Measurements from ENCODE around the gene USP47.

The USP47 gene

DNA sequence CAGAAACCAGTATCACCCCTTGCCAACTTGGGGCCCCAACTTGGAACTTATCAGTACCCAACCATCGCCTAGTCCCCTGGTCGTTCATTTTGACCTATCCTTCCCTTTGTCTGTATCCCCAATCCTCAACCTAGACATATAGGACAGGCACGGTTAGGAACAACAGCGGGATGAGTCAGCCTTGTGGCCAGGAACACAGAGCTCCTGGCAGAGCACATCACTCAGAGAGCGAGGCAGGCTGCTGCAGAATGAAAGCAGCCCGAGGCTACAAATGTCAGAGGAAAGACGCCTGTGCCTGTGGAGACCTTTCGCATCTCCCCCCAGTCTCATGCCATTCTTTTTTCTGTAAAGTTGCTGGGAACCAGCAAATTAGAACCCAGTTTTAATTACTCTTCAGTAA lies 152.1 kb downstream of the USP47 start:
- ChIA-PET POLR2A (no interaction called here), CTCF (no interaction called here)
- TF ChIP-seq ELF4 (IDR thresholded peaks at IDR 0.05) (no peak), SUZ12 (IDR thresholded peaks at IDR 0.05) (no peak), FOXK2 (IDR thresholded peaks at IDR 0.05) (no peak), TARDBP (IDR thresholded peaks at IDR 0.05) (no peak), ARNT (IDR thresholded peaks at IDR 0.05) (no peak), NFRKB (IDR thresholded peaks at IDR 0.05) (no peak), BHLHE40 (IDR thresholded peaks at IDR 0.05; ENCODE audit: borderline replicate concordance) (no peak), SP1 (IDR thresholded peaks at IDR 0.05) (no peak), LEF1 (IDR thresholded peaks at IDR 0.05; ENCODE audit: borderline replicate concordance) (no peak), HDGF (IDR thresholded peaks at IDR 0.05; ENCODE audit: borderline replicate concordance) (no peak), ZNF384 (IDR thresholded peaks at IDR 0.05) (no peak), FOXA1 (IDR thresholded peaks at IDR 0.05) (no peak)
- no peak for DNase-seq (ENCODE audit: extremely low spot score)

DNA sequence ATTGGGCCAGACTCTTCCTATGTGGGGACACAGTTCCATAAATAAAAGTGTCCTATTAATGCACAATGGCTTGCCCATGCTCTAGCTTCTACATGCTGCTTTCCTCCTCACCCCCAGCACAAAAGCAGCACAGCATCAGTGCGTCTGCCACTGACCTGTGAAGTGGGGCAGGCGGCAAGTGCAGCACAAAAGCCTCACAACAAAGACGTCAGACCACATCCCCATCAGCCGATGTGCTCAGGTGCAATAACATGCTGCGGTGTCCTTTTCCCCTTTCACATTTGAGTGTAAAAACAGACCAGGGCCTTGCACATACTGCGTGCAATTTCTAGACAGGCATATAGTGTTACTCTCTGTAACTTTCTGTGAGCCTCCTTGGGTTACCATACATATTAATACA lies 153.8 kb downstream of the USP47 start:
- TF ChIP-seq FOXA1 (IDR thresholded peaks at IDR 0.05): no peak
- no peak for TF ChIP-seq BHLHE40 (IDR thresholded peaks at IDR 0.05; ENCODE audit: borderline replicate concordance)
- TF ChIP-seq LEF1 (IDR thresholded peaks at IDR 0.05; ENCODE audit: borderline replicate concordance): no peak
- no peak for TF ChIP-seq ZNF384 (IDR thresholded peaks at IDR 0.05)
- TF ChIP-seq ELF4 (IDR thresholded peaks at IDR 0.05): no peak
- no peak for TF ChIP-seq SUZ12 (IDR thresholded peaks at IDR 0.05)
- TF ChIP-seq ARNT (IDR thresholded peaks at IDR 0.05): no peak
- TF ChIP-seq TARDBP (IDR thresholded peaks at IDR 0.05): no peak
- ChIA-PET CTCF (interaction anchor here (1.0 kb wide), 1 partner anchor 9 kb away, joined by 3 read pairs; no protein-coding TSS in a partner anchor), POLR2A (no interaction called here)
- DNase-seq (ENCODE audit: extremely low spot score): no peak

GRCh38 chr11:11996321-11997048 lies 154.7 kb downstream of the USP47 start:
- POLR2A ChIA-PET: no interaction called here
- CTCF ChIA-PET: interaction anchor here (1.0 kb wide), 1 partner anchor 8 kb away, joined by 3 read pairs; no protein-coding TSS in a partner anchor
- no peak for TF ChIP-seq CTBP1 (IDR thresholded peaks at IDR 0.05; ENCODE audit: borderline replicate concordance)
- TF ChIP-seq ZNF384 (IDR thresholded peaks at IDR 0.05): no peak
- TF ChIP-seq L3MBTL2 (conservative IDR thresholded peaks at IDR 0.05): no peak
- DNase-seq (ENCODE audit: extremely low spot score): no peak

GRCh38 chr11:11997049-11997322 lies 155.2 kb downstream of the USP47 start:
- ChIA-PET POLR2A (no interaction called here), CTCF (no interaction called here)
- TF ChIP-seq HDGF (IDR thresholded peaks at IDR 0.05; ENCODE audit: borderline replicate concordance): no peak
- no peak for TF ChIP-seq ZNF384 (IDR thresholded peaks at IDR 0.05)
- no peak for DNase-seq (ENCODE audit: extremely low spot score)

DNA sequence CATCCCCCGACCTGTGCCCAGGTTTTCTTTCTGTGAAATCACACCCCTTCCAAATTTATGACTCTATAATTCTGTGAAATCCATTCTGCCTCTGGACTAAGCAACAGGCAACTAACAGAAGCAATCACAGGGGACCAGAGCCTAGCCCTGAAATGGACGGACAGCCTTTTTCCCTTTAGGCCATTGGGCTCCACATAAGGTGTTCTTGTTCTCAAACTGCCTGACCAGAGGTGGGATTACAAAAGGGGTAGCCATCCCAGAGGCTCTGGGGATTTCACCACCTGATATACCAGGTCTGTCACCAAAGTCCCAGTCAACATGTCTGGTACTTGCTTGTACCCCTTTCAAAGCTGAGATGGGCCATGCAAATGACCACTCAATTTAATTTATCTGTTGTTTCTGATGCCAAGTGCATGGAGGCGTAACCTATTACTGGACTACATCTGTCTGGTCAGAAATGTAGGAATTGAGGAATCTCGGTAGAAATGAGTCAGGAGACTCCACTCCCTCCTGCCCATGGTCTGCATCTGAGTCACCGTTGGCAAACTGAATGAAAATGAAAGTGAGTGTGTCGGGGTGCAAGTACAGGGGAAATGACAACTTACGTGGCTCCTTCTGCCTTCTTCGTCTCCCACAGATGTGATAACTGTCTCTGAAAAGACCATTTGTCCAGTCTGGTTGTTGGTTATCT lies 156.5 kb downstream of the USP47 start:
- DNase-seq (ENCODE audit: extremely low spot score): no peak
- POLR2A ChIA-PET: no interaction called here
- no peak for TF ChIP-seq FOXM1 (IDR thresholded peaks at IDR 0.05; ENCODE audit: borderline replicate concordance)
- no peak for TF ChIP-seq BHLHE40 (IDR thresholded peaks at IDR 0.05; ENCODE audit: borderline replicate concordance)
- no peak for TF ChIP-seq ELF4 (IDR thresholded peaks at IDR 0.05)
- TF ChIP-seq HDGF (IDR thresholded peaks at IDR 0.05; ENCODE audit: borderline replicate concordance): no peak
- TF ChIP-seq FOXK2 (IDR thresholded peaks at IDR 0.05): no peak
- TF ChIP-seq L3MBTL2 (conservative IDR thresholded peaks at IDR 0.05): no peak
- TF ChIP-seq CTBP1 (IDR thresholded peaks at IDR 0.05; ENCODE audit: borderline replicate concordance): no peak
- no peak for TF ChIP-seq NFRKB (IDR thresholded peaks at IDR 0.05)
- no peak for TF ChIP-seq FOXA1 (IDR thresholded peaks at IDR 0.05)
- TF ChIP-seq ZNF384 (IDR thresholded peaks at IDR 0.05): no peak
- TF ChIP-seq SUZ12 (IDR thresholded peaks at IDR 0.05): no peak
- no peak for TF ChIP-seq ARNT (IDR thresholded peaks at IDR 0.05)
- TF ChIP-seq, protein P1, sequence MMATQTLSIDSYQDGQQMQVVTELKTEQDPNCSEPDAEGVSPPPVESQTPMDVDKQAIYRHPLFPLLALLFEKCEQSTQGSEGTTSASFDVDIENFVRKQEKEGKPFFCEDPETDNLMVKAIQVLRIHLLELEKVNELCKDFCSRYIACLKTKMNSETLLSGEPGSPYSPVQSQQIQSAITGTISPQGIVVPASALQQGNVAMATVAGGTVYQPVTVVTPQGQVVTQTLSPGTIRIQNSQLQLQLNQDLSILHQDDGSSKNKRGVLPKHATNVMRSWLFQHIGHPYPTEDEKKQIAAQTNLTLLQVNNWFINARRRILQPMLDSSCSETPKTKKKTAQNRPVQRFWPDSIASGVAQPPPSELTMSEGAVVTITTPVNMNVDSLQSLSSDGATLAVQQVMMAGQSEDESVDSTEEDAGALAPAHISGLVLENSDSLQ (IDR thresholded peaks at IDR 0.05): no peak
- no peak for TF ChIP-seq TARDBP (IDR thresholded peaks at IDR 0.05)
- no peak for TF ChIP-seq LEF1 (IDR thresholded peaks at IDR 0.05; ENCODE audit: borderline replicate concordance)
- no peak for TF ChIP-seq SP1 (IDR thresholded peaks at IDR 0.05)
- CTCF ChIA-PET: no interaction called here

DNA sequence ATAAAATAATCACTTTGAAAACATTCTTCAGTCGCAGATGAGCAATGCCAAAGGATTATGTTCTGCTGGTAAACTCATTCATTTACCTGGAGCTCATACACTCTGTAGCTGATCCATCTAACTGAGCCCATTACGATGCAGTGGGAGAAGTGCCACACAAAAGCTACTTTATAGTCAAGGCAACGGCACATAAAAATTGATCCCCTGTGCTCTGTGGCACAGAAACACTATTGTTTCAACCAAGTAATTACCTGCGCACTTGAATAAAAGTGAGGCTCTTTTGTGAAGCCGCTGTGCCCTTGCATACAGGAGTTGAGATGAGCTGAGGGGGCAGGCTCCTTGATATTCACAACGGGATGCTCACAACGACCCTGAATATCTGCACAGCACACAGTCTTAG lies 159.4 kb downstream of the USP47 start:
- TF ChIP-seq SP1 (IDR thresholded peaks at IDR 0.05): no peak
- TF ChIP-seq FOXA1 (IDR thresholded peaks at IDR 0.05): no peak
- no peak for TF ChIP-seq ZNF384 (IDR thresholded peaks at IDR 0.05)
- no peak for TF ChIP-seq NFRKB (IDR thresholded peaks at IDR 0.05)
- no peak for TF ChIP-seq SUZ12 (IDR thresholded peaks at IDR 0.05)
- no peak for TF ChIP-seq L3MBTL2 (conservative IDR thresholded peaks at IDR 0.05)
- TF ChIP-seq FOXM1 (IDR thresholded peaks at IDR 0.05; ENCODE audit: borderline replicate concordance): no peak
- TF ChIP-seq ELF4 (IDR thresholded peaks at IDR 0.05): no peak
- no peak for TF ChIP-seq BHLHE40 (IDR thresholded peaks at IDR 0.05; ENCODE audit: borderline replicate concordance)
- TF ChIP-seq ARNT (IDR thresholded peaks at IDR 0.05): no peak
- no peak for TF ChIP-seq FOXK2 (IDR thresholded peaks at IDR 0.05)
- TF ChIP-seq CTBP1 (IDR thresholded peaks at IDR 0.05; ENCODE audit: borderline replicate concordance): no peak
- TF ChIP-seq, protein P1 (IDR thresholded peaks at IDR 0.05): no peak
- no peak for TF ChIP-seq TARDBP (IDR thresholded peaks at IDR 0.05)
- no peak for TF ChIP-seq HDGF (IDR thresholded peaks at IDR 0.05; ENCODE audit: borderline replicate concordance)
- TF ChIP-seq LEF1 (IDR thresholded peaks at IDR 0.05; ENCODE audit: borderline replicate concordance): no peak
- ChIA-PET CTCF (no interaction called here), POLR2A (no interaction called here)
- DNase-seq (ENCODE audit: extremely low spot score): no peak

DNA sequence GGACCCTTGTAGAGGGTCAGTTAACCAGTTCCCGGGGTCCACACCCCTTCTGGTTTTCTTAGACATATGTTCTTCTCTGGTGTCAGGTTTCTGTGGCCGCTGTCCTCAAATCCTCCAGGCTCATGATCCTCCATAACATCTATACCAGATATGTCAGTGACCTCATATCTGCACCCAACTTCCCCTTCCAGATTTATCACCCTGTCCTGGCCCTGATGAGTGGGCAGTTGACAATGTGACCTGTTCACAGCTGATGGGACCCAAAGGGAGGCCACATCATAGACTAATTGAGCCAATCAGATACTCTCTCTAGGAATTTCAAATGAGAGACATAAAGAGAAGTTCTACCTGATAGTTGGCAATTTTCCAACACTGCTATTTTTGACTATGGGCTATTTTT lies 161.6 kb downstream of the USP47 start:
- POLR2A ChIA-PET: no interaction called here
- CTCF ChIA-PET: no interaction called here
- no peak for TF ChIP-seq FOXA1 (IDR thresholded peaks at IDR 0.05)
- TF ChIP-seq ZNF384 (IDR thresholded peaks at IDR 0.05): no peak
- no peak for TF ChIP-seq FOXK2 (IDR thresholded peaks at IDR 0.05)
- TF ChIP-seq SP1 (IDR thresholded peaks at IDR 0.05): no peak
- TF ChIP-seq NFRKB (IDR thresholded peaks at IDR 0.05): no peak
- no peak for TF ChIP-seq ELF4 (IDR thresholded peaks at IDR 0.05)
- TF ChIP-seq HDGF (IDR thresholded peaks at IDR 0.05; ENCODE audit: borderline replicate concordance): no peak
- no peak for TF ChIP-seq CTBP1 (IDR thresholded peaks at IDR 0.05; ENCODE audit: borderline replicate concordance)
- DNase-seq (ENCODE audit: extremely low spot score): no peak
